GM12892 (cell line): Measurements from ENCODE around the gene ISLR.

ENCODE experiments used
- DNase-seq: peaks from one replicate; pipeline ENCODE4 v3.0.0; 2011; ENCODE audit not compliant: insufficient read length
- FAIRE-seq: peaks from 2 replicates; lab custom pipeline; 2011; peaks lifted over from hg19 to GRCh38; lab: Jason Lieb, UNC
- POLR2A ChIP-seq: IDR thresholded peaks from 2 replicates; pipeline ENCODE4 v1.6.1; 2011; ENCODE audit warnings: low read depth, low read length, control low read depth
- POLR2AphosphoS5 ChIP-seq: IDR thresholded peaks from 2 replicates; pipeline ENCODE4 v1.6.1; 2011; ENCODE audit warnings: low read depth, low read length, control low read depth
- TAF1 ChIP-seq: IDR thresholded peaks from 2 replicates; pipeline ENCODE4 v1.6.1; 2011; ENCODE audit warnings: low read depth, mild to moderate bottlenecking, control low read depth, low read length, borderline replicate concordance

ISLR gene

DNA sequence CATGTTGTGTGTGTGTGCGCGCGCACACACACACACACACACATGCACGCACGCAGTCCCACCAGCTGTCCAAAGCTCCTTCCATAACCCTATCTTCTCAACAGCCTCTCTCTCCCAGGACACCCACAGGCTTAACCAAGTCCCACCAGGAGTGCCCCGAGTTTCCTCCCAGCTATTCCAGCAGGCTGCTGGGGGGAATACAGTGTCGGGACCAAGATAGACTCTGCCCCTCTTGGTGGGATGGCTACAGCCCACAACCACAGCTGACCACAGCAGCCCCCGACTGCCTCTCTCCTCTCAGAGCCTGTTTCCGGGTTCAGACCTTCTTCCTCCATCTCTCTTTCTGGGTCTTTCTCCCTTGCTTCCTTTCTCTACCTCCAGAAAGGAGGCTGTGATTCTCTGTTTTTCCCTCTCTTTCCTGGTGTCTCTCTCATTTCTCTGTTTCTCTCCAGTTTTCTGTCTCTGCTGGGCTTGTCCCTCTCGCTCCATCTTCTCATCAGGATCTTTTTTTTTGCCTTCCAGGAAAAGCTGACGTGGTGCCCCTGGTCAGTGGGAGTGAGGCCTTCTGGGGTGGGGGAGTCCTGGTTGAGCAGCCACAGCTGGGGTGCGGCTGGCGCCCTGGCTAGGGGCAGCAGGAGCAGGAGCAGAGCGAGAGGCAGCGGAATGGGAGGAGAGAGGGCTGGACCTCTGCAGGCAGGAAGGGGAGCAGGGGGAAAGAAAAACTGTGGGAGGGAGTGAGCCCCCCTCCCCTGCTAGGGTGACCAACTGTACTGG, 3.3 kb upstream of the ISLR start:
- DNase-seq, result no peak
- TF ChIP-seq POLR2AphosphoS5, result no peak
- TF ChIP-seq POLR2A, result no peak
- TF ChIP-seq TAF1, result no peak
- FAIRE-seq, result no peak

DNA sequence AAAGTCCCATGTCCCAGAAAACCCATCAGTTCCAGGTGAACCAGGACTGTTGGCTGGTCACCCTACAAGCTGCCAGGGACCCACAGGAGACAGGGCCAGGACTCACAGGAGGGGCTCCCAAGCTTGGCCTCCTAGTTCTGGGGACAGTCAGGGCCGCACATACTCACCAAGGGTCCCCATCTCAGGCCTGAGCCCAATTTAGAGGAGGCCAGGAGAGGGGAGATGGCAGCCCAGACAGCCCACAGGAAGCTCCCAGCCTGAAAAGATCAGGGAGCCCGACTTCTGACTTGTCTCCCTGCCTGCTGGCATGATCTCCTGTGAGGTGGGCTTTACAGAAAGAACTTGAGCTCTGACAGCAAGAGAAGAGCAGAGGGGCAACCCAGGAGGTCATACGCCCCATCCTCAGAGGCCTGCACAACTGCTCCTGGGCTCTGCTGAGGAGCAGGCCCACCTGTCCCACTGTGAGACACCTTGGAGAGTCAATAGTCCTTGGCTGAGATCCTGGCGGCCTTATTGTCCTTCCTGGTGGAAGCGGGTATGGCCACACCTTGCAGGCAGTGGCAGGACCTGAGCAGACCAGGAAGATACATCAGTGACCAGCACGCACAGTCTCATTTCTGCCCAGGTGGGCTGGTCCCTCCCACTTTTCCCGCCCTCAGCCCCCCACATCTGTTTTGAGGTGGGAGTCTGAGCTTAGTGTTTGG, 2.5 kb upstream of the ISLR start:
- DNase-seq, result no peak
- no peak for TF ChIP-seq POLR2A
- TF ChIP-seq POLR2AphosphoS5, result no peak
- TF ChIP-seq TAF1, result no peak
- no peak for FAIRE-seq

DNA sequence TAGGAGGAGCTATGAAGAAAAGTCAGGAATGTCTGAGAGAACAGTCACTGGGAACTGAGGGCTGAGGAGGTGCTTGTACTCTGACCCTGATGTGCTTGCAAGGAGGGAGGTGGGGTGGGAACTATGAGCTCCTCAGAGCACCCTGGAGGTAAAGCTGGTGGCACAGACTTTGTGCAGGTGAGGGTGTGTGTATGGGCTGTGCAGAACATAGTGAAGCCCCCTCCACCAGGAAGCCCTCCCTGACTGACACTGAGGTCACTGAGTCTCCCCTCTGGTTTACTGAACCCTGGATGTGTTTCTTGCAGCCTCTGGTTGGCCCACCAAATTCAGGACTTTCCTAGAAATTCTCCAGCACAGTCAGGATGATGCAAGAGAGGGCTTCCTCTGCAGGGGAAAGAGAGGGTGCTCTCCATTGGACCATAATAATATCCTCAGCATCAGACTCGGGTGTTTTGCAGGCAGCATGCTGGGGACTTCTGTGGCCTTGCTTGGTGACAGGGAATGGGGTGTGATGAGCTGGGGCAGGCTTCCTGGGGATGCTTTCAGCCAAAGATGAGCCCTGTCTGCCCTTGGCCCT, 1.5 kb upstream of the ISLR start:
- DNase-seq, result no peak
- TF ChIP-seq POLR2A, result no peak
- no peak for TF ChIP-seq POLR2AphosphoS5
- TF ChIP-seq TAF1, result no peak
- no peak for FAIRE-seq

DNA sequence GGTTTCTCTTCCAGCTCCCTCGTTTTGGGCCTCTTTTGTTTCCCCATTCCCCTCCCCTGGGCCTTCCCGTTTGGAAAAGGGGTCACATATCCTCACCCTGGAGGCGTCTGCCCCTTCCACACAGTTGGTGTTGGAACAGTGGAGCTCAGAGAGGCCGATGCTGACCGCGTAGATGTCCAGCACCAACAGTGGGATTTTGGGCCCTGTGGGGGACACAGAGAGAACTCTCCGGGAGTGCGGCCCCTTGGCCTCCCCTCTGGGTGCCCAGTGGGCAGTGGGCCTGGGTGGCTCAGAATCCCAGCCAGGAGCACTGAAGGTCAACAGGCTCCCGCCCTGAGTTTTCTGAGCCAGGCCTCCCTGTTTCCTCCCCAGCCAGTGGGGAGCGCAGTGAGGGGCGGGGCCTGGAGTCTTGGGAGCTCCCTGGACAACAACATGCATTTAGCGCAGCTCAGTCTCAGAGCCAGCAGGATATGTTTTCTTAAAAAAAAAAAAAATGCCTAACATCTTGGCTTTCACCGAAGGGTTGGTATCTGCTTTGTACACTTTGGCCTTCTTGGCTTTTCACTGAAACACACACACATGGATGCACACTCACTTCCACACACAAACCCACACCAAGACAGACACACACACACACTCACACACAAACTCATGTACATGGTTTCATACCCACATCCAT, 670 bp upstream of the ISLR start:
- DNase-seq (no peak), FAIRE-seq (peak; percentile 79)
- TF ChIP-seq POLR2A (no peak), TAF1 (no peak), POLR2AphosphoS5 (no peak)

DNA sequence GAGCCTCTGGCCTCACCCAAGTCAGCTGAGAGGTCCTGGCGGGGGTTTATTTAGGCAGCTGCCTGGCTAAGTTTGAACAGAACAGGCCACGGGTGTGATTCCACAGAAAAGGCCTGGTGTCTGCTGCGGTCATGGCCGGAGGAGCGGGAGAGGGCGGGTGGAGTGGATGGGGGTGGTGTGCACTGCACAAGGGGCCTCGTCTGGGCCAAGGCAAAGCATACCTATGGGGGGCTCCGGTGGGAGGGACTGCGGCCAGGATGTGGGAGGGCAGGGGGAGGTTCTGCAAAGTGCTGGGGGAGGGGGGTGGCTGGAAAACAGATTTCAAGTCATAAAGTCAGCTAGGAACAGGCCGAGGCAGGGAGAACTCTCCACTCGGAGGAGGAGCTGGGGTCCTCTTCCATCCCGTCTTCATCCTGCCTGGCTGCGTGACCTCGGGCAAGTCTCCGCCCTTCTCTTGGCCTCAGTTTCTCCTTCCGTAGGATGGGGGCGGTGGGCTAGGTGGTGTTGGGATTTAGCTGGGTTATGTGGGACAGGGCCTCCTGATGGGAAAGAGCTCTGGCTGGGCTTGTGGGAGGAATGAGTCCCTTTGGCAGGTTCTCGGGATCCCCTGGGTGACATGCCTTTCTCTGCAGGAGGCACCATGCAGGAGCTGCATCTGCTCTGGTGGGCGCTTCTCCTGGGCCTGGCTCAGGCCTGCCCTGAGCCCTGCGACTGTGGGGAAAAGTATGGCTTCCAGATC, 878 bp downstream of the ISLR start:
- no peak for TF ChIP-seq POLR2A
- TF ChIP-seq TAF1, result no peak
- DNase-seq (no peak), FAIRE-seq (no peak)

DNA sequence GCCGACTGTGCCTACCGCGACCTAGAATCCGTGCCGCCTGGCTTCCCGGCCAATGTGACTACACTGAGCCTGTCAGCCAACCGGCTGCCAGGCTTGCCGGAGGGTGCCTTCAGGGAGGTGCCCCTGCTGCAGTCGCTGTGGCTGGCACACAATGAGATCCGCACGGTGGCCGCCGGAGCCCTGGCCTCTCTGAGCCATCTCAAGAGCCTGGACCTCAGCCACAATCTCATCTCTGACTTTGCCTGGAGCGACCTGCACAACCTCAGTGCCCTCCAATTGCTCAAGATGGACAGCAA, 1.4 kb downstream of the ISLR start:
- TF ChIP-seq POLR2AphosphoS5 (no peak), TAF1 (no peak), POLR2A (no peak)
- DNase-seq (no peak), FAIRE-seq (no peak)

DNA sequence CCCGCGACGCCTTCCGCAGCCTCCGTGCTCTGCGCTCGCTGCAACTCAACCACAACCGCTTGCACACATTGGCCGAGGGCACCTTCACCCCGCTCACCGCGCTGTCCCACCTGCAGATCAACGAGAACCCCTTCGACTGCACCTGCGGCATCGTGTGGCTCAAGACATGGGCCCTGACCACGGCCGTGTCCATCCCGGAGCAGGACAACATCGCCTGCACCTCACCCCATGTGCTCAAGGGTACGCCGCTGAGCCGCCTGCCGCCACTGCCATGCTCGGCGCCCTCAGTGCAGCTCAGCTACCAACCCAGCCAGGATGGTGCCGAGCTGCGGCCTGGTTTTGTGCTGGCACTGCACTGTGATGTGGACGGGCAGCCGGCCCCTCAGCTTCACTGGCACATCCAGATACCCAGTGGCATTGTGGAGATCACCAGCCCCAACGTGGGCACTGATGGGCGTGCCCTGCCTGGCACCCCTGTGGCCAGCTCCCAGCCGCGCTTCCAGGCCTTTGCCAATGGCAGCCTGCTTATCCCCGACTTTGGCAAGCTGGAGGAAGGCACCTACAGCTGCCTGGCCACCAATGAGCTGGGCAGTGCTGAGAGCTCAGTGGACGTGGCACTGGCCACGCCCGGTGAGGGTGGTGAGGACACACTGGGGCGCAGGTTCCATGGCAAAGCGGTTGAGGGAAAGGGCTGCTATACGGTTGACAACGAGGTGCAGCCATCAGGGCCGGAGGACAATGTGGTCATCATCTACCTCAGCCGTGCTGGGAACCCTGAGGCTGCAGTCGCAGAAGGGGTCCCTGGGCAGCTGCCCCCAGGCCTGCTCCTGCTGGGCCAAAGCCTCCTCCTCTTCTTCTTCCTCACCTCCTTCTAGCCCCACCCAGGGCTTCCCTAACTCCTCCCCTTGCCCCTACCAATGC, 2.0 kb downstream of the ISLR start:
- no peak for TF ChIP-seq TAF1
- TF ChIP-seq POLR2A, result no peak
- no peak for TF ChIP-seq POLR2AphosphoS5
- DNase-seq (no peak), FAIRE-seq (no peak)

DNA sequence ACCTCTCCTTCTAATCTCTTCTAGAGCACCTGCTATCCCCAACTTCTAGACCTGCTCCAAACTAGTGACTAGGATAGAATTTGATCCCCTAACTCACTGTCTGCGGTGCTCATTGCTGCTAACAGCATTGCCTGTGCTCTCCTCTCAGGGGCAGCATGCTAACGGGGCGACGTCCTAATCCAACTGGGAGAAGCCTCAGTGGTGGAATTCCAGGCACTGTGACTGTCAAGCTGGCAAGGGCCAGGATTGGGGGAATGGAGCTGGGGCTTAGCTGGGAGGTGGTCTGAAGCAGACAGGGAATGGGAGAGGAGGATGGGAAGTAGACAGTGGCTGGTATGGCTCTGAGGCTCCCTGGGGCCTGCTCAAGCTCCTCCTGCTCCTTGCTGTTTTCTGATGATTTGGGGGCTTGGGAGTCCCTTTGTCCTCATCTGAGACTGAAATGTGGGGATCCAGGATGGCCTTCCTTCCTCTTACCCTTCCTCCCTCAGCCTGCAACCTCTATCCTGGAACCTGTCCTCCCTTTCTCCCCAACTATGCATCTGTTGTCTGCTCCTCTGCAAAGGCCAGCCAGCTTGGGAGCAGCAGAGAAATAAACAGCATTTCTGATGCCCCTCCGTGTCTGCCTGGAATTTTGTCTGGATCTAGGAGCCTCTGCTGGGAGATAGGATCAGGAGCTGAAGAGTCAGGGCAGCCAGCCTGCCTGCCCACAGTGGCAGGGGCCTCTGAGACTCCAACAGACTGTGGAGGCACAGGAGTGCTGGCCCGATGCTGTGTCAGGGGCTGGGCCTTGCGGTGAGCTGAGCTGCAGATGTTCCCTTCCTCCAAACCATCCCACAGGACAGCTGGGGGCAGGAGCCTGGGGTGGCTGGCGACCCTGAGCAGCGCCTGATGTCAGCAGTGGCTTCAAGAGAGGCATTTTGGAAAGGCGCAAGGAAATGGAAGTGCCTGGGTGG, 3.0 kb downstream of the ISLR start:
- no peak for FAIRE-seq
- no peak for DNase-seq
- TF ChIP-seq POLR2AphosphoS5, result no peak
- no peak for TF ChIP-seq TAF1
- no peak for TF ChIP-seq POLR2A

DNA sequence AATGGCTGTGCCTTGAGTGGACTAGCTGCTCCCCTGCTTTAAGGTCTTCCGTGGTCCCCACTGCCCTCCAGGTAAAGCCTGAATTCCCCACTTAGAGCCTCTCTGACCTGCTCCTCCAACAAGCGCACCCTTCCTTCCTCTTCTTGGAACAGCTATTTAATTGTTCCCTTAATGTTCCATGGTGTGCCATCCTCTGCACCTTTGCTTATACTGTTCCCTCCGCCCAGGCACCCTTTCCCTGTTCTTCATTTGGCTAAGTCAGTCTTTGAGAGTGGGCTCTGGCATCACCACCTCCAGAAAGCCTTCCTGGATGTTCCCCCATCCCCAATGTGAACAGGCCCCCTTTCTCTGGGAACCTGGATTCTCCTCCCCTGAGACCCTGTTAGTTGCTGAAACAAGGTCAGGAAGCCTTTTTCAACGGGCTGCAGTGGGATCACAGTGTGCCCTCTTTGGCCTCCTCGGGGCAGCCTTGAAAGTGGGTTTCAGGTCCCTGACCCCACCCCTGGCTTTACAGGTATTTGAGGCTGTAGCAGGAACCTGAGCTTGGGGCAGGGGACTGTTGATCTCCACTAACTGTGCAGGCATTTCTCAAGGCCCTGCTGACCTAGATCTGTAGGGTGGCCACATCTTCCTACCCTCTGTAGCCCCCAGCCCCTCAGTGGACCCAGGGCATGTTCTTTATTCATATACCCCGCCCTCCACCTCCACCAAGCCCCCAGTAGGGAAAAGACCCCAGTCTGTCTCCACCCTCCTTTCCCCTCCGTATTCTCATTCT, 5.0 kb downstream of the ISLR start:
- DNase-seq (no peak), FAIRE-seq (no peak)
- TF ChIP-seq POLR2A, result no peak
- TF ChIP-seq TAF1, result no peak
- no peak for TF ChIP-seq POLR2AphosphoS5
